GM23338 (cell line): ENCODE results near the gene TREML2. TPM values are rescaled to one million over a fixed set of nuclear protein-coding genes. Genes with fewer than 3 reads are reported as not detected.

Experiments
- ATAC-seq: fragments of 200-7000 bp; cut with Tn5 transposase; 3 replicates; pipeline ENCODE4 v1.9.1; 2020
- DNase-seq: peaks from one replicate; pipeline ENCODE4 v3.0.0-alpha.2; 2015; ENCODE audit warnings: low spot score
- H2AFZ ChIP-seq: fragments of 200-600 bp; sonication (generic); 2 replicates; pipeline ENCODE4 v1.8.0; 2016; ENCODE audit warnings: antibody characterized with exemption, mild to moderate bottlenecking, moderate library complexity
- H3F3A ChIP-seq: fragments of 200-600 bp; sonication (generic); replicated peaks from 2 replicates; pipeline ENCODE4 v1.8.0; 2017; ENCODE audit warnings: antibody characterized with exemption, mixed run types, low read depth
- H3K27ac ChIP-seq: fragments of 200-600 bp; sonication (generic); 2 replicates; pipeline ENCODE4 v1.6.1; 2016; ENCODE audit warnings: low read depth
- H3K27me3 ChIP-seq: fragments of 200-600 bp; sonication (generic); 2 replicates; pipeline ENCODE4 v1.8.0; 2016; ENCODE audit warnings: mild to moderate bottlenecking, mixed run types, moderate library complexity; ENCODE audit not compliant: insufficient read depth
- H3K36me3 ChIP-seq: fragments of 200-600 bp; sonication (generic); 2 replicates; pipeline ENCODE4 v1.8.0; 2016; ENCODE audit warnings: mild to moderate bottlenecking; ENCODE audit not compliant: insufficient read depth
- H3K4me1 ChIP-seq: fragments of 200-600 bp; sonication (generic); 2 replicates; pipeline ENCODE4 v1.8.0; 2016; ENCODE audit warnings: mild to moderate bottlenecking, moderate library complexity; ENCODE audit not compliant: insufficient read depth
- H3K4me2 ChIP-seq: fragments of 200-600 bp; sonication (generic); 2 replicates; pipeline ENCODE4 v1.7.1; 2017; ENCODE audit warnings: mixed run types
- H3K4me3 ChIP-seq: fragments of 200-600 bp; sonication (generic); 2 replicates; pipeline ENCODE4 v1.6.1; 2016; ENCODE audit warnings: mixed run types
- H3K79me2 ChIP-seq: fragments of 200-600 bp; sonication (generic); replicated peaks from 2 replicates; pipeline ENCODE4 v1.8.0; 2017; ENCODE audit warnings: mild to moderate bottlenecking; ENCODE audit not compliant: insufficient read depth
- H3K9me2 ChIP-seq: fragments of 200-600 bp; sonication (generic); 2 replicates; pipeline ENCODE4 v1.8.0; 2017; ENCODE audit not compliant: insufficient read depth
- H4K20me1 ChIP-seq: fragments of 200-600 bp; sonication (generic); replicated peaks from 2 replicates; pipeline ENCODE4 v1.8.0; 2017; ENCODE audit warnings: mild to moderate bottlenecking; ENCODE audit not compliant: insufficient read depth
- H3K27ac Mint-ChIP-seq: 2 replicates; pipeline ENCODE4 v1.8.0; 2020; ENCODE audit warnings: inconsistent platforms, mild to moderate bottlenecking, moderate library complexity, mixed read lengths
- H3K27me3 Mint-ChIP-seq: 3 replicates; pipeline ENCODE4 v1.8.0; 2022; ENCODE audit warnings: low read depth, mild to moderate bottlenecking, moderate library complexity, mixed read lengths, inconsistent platforms; ENCODE audit not compliant: insufficient read depth, poor library complexity
- H3K36me3 Mint-ChIP-seq: 3 replicates; pipeline ENCODE4 v1.8.0; 2021; ENCODE audit warnings: low read depth, mild to moderate bottlenecking, inconsistent platforms, moderate library complexity, mixed read lengths
- H3K4me1 Mint-ChIP-seq: 3 replicates; pipeline ENCODE4 v1.8.0; 2020; ENCODE audit warnings: mild to moderate bottlenecking, inconsistent platforms, mixed read lengths
- H3K4me3 Mint-ChIP-seq: 3 replicates; pipeline ENCODE4 v1.8.0; 2021; ENCODE audit warnings: moderate library complexity, mild to moderate bottlenecking, inconsistent platforms, mixed read lengths
- H3K9me3 Mint-ChIP-seq: 3 replicates; pipeline ENCODE4 v1.8.0; 2020; ENCODE audit warnings: moderate library complexity, mild to moderate bottlenecking, inconsistent platforms, mixed read lengths
- CREB1 ChIP-seq: fragments of 250-450 bp; sonication (Bioruptor Pico); IDR thresholded peaks from 2 replicates; pipeline ENCODE4 v1.5.0; 2020; ENCODE audit warnings: low read depth, mild to moderate bottlenecking, moderate library complexity
- EZH2 ChIP-seq: fragments of 200-600 bp; sonication (generic); IDR thresholded peaks from one replicate; pipeline ENCODE4 v1.8.0; 2017; ENCODE audit warnings: antibody characterized with exemption, mild to moderate bottlenecking, low read depth; ENCODE audit not compliant: unreplicated experiment
- EZH2phosphoT487 ChIP-seq: fragments of 200-600 bp; sonication (generic); IDR thresholded peaks from one replicate; pipeline ENCODE4 v1.8.1; 2018; ENCODE audit warnings: antibody characterized with exemption; ENCODE audit not compliant: unreplicated experiment
- JUNB ChIP-seq: IDR thresholded peaks from one replicate; pipeline ENCODE4 v1.6.1; 2016; ENCODE audit warnings: antibody characterized with exemption; ENCODE audit not compliant: unreplicated experiment
- NANOG ChIP-seq: IDR thresholded peaks from 2 replicates; pipeline ENCODE4 v1.6.1; 2016; ENCODE audit warnings: antibody characterized with exemption, borderline replicate concordance
- POLR2AphosphoS5 ChIP-seq: IDR thresholded peaks from 2 replicates; pipeline ENCODE4 v1.6.1; 2016; ENCODE audit warnings: antibody characterized with exemption, low read depth
- STAT1 ChIP-seq: IDR thresholded peaks from one replicate; pipeline ENCODE4 v1.6.1; 2016; ENCODE audit warnings: antibody characterized with exemption; ENCODE audit not compliant: unreplicated experiment
- ZNF114 ChIP-seq: fragments of 250-450 bp; sonication (Bioruptor Pico); IDR thresholded peaks from 2 replicates; pipeline ENCODE4 v1.5.0; 2020; ENCODE audit warnings: mild to moderate bottlenecking, moderate library complexity
- ZNF331 ChIP-seq: fragments of 250-450 bp; sonication (Bioruptor Pico); IDR thresholded peaks from 2 replicates; pipeline ENCODE4 v1.5.0; 2020; ENCODE audit warnings: low read depth, mild to moderate bottlenecking, moderate library complexity
- polyA plus RNA-seq: library from polyadenylated mRNA; unstranded; fragments of >200 nt; fragmentation: Nextera tagmentation; extraction: Ambion mirVana; gene quantifications from 2 replicates; pipeline ENCODE4 v1.2.1, GENCODE V29; 2016
- total RNA-seq: library from RNA; depleted of rRNA; stranded (reverse); fragments of >200 nt; shearing (Covaris generic); gene quantifications from 2 replicates; pipeline ENCODE4 v1.2.3, GENCODE V29; 2014
- TF ChIP-seq, protein P1 (sequence below), 2 experiments: fragments of 200-600 bp in 1 of 2; sonication (generic) in 1 of 2; conservative IDR thresholded peaks; 2 replicates each; pipeline versions ENCODE4 v1.5.1 to v1.6.1; 2016 to 2017; ENCODE audit warnings: antibody characterized with exemption in 2 of 2, low read depth in 2 of 2, mild to moderate bottlenecking in 2 of 2, moderate library complexity in 1 of 2
- TF ChIP-seq, protein P2 (sequence below): IDR thresholded peaks from 2 replicates; pipeline ENCODE4 v1.6.1; 2016; ENCODE audit warnings: antibody characterized with exemption
- TF ChIP-seq, protein P3 (sequence below): fragments of 250-450 bp; sonication (Bioruptor Pico); IDR thresholded peaks from 2 replicates; pipeline ENCODE4 v1.5.0; 2020; ENCODE audit warnings: mild to moderate bottlenecking, moderate library complexity
- TF ChIP-seq, protein P4 (sequence below): IDR thresholded peaks from one replicate; pipeline ENCODE4 v1.6.1; 2018; ENCODE audit warnings: antibody characterized with exemption; ENCODE audit not compliant: unreplicated experiment

TREML2 gene
- total and polyA plus RNA-seq, 2 experiments from 2014 or later, result 0.07 TPM; not detected in 1

DNA sequence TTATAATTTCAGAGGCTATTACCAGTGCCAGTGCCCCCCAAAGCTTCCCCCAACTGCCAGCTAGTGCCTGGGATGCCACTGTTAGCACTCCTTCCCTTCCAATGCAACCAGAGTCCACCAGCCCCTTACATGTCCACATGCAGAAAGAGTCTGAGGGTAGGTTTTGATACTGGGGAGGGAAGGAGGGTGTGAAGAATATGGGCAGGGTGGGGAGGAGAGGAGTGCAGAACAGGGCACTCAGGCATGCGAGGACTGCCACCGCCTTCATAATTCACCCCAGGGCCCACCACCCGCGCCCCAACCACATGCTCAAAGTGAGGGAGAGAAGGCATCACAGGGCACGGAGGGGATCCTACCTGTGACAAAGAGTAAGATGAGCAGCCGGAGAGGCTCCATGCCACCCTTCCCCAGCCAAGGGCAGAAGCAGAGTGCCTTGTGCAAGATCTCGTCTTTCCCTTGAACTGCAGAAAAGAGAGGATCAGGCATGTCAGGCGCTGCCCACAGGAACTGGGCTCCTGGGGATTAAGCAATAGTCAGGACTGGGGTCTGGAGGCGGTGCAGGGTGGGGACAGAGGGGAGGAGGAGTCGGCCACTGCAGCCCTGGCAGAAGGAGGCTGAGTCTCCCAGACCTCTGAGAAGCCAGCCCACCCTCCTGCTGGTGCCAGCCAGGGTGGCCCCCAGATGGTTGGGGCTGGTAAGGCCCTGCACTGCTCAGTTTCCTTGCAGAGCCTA lies 38.1 kb downstream of the TREML2 start, which contains the start of gene TREM2:
TSS of gene TREM2 (minus strand) at position 430 of the 732 bp plus-strand sequence. CDS start at position 396, 34 bp downstream.
- H3K4me2 ChIP-seq, result no peak within 1 kb of the TSS
- H3K9me3 Mint-ChIP-seq, result no peaks in the 10 kb centered on the region; the same call in 2 of the 3 replicates
- ATAC-seq, result no peak; the same call in 2 of the 3 replicates

More for the DNA sequence above, 38.1 kb downstream of the TREML2 start, which contains the start of gene TREM2:
- Mint-ChIP-seq H3K4me3 (no peak within 1 kb of the TSS), H3K36me3 (no peaks in the 10 kb centered on the region; the same call in 2 of the 3 replicates), H3K27me3 (peaks cover 11% of the 10 kb centered on the region), H3K27ac (no peak within 1 kb of the TSS), H3K4me1 (no peaks in the 10 kb centered on the region; the same call in 2 of the 3 replicates)
- no peak for TF ChIP-seq STAT1
- TF ChIP-seq EZH2, result no peak
- no peak for TF ChIP-seq JUNB
- TF ChIP-seq CREB1 (CRISPR knock-in tag), result no peak
- TF ChIP-seq, protein P1, sequence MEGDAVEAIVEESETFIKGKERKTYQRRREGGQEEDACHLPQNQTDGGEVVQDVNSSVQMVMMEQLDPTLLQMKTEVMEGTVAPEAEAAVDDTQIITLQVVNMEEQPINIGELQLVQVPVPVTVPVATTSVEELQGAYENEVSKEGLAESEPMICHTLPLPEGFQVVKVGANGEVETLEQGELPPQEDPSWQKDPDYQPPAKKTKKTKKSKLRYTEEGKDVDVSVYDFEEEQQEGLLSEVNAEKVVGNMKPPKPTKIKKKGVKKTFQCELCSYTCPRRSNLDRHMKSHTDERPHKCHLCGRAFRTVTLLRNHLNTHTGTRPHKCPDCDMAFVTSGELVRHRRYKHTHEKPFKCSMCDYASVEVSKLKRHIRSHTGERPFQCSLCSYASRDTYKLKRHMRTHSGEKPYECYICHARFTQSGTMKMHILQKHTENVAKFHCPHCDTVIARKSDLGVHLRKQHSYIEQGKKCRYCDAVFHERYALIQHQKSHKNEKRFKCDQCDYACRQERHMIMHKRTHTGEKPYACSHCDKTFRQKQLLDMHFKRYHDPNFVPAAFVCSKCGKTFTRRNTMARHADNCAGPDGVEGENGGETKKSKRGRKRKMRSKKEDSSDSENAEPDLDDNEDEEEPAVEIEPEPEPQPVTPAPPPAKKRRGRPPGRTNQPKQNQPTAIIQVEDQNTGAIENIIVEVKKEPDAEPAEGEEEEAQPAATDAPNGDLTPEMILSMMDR (conservative IDR thresholded peaks at IDR 0.05; ENCODE audit: low read depth in 2 of 2), result no peak
- TF ChIP-seq, protein P2, sequence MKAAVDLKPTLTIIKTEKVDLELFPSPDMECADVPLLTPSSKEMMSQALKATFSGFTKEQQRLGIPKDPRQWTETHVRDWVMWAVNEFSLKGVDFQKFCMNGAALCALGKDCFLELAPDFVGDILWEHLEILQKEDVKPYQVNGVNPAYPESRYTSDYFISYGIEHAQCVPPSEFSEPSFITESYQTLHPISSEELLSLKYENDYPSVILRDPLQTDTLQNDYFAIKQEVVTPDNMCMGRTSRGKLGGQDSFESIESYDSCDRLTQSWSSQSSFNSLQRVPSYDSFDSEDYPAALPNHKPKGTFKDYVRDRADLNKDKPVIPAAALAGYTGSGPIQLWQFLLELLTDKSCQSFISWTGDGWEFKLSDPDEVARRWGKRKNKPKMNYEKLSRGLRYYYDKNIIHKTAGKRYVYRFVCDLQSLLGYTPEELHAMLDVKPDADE, result no peak
- no peak for TF ChIP-seq POLR2AphosphoS5
- TF ChIP-seq ZNF114 (CRISPR knock-in tag), result no peak
- TF ChIP-seq, protein P3, sequence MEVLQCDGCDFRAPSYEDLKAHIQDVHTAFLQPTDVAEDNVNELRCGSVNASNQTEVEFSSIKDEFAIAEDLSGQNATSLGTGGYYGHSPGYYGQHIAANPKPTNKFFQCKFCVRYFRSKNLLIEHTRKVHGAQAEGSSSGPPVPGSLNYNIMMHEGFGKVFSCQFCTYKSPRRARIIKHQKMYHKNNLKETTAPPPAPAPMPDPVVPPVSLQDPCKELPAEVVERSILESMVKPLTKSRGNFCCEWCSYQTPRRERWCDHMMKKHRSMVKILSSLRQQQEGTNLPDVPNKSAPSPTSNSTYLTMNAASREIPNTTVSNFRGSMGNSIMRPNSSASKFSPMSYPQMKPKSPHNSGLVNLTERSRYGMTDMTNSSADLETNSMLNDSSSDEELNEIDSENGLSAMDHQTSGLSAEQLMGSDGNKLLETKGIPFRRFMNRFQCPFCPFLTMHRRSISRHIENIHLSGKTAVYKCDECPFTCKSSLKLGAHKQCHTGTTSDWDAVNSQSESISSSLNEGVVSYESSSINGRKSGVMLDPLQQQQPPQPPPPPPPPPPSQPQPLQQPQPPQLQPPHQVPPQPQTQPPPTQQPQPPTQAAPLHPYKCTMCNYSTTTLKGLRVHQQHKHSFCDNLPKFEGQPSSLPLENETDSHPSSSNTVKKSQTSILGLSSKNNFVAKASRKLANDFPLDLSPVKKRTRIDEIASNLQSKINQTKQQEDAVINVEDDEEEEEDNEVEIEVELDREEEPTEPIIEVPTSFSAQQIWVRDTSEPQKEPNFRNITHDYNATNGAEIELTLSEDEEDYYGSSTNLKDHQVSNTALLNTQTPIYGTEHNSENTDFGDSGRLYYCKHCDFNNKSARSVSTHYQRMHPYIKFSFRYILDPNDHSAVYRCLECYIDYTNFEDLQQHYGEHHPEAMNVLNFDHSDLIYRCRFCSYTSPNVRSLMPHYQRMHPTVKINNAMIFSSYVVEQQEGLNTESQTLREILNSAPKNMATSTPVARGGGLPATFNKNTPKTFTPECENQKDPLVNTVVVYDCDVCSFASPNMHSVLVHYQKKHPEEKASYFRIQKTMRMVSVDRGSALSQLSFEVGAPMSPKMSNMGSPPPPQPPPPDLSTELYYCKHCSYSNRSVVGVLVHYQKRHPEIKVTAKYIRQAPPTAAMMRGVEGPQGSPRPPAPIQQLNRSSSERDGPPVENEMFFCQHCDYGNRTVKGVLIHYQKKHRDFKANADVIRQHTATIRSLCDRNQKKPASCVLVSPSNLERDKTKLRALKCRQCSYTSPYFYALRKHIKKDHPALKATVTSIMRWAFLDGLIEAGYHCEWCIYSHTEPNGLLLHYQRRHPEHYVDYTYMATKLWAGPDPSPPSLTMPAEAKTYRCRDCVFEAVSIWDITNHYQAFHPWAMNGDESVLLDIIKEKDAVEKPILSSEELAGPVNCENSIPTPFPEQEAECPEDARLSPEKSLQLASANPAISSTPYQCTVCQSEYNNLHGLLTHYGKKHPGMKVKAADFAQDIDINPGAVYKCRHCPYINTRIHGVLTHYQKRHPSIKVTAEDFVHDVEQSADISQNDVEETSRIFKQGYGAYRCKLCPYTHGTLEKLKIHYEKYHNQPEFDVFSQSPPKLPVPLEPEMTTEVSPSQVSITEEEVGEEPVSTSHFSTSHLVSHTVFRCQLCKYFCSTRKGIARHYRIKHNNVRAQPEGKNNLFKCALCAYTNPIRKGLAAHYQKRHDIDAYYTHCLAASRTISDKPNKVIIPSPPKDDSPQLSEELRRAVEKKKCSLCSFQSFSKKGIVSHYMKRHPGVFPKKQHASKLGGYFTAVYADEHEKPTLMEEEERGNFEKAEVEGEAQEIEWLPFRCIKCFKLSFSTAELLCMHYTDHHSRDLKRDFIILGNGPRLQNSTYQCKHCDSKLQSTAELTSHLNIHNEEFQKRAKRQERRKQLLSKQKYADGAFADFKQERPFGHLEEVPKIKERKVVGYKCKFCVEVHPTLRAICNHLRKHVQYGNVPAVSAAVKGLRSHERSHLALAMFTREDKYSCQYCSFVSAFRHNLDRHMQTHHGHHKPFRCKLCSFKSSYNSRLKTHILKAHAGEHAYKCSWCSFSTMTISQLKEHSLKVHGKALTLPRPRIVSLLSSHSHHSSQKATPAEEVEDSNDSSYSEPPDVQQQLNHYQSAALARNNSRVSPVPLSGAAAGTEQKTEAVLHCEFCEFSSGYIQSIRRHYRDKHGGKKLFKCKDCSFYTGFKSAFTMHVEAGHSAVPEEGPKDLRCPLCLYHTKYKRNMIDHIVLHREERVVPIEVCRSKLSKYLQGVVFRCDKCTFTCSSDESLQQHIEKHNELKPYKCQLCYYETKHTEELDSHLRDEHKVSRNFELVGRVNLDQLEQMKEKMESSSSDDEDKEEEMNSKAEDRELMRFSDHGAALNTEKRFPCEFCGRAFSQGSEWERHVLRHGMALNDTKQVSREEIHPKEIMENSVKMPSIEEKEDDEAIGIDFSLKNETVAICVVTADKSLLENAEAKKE (CRISPR knock-in tag), result no peak
- TF ChIP-seq NANOG, result no peak
- TF ChIP-seq, protein P4, sequence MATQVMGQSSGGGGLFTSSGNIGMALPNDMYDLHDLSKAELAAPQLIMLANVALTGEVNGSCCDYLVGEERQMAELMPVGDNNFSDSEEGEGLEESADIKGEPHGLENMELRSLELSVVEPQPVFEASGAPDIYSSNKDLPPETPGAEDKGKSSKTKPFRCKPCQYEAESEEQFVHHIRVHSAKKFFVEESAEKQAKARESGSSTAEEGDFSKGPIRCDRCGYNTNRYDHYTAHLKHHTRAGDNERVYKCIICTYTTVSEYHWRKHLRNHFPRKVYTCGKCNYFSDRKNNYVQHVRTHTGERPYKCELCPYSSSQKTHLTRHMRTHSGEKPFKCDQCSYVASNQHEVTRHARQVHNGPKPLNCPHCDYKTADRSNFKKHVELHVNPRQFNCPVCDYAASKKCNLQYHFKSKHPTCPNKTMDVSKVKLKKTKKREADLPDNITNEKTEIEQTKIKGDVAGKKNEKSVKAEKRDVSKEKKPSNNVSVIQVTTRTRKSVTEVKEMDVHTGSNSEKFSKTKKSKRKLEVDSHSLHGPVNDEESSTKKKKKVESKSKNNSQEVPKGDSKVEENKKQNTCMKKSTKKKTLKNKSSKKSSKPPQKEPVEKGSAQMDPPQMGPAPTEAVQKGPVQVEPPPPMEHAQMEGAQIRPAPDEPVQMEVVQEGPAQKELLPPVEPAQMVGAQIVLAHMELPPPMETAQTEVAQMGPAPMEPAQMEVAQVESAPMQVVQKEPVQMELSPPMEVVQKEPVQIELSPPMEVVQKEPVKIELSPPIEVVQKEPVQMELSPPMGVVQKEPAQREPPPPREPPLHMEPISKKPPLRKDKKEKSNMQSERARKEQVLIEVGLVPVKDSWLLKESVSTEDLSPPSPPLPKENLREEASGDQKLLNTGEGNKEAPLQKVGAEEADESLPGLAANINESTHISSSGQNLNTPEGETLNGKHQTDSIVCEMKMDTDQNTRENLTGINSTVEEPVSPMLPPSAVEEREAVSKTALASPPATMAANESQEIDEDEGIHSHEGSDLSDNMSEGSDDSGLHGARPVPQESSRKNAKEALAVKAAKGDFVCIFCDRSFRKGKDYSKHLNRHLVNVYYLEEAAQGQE, result no peak
- no peak for TF ChIP-seq ZNF331 (CRISPR knock-in tag)
- TF ChIP-seq EZH2phosphoT487, result no peak
- no peak within 1 kb of the TSS for H2AFZ ChIP-seq
- DNase-seq, result no peak
- no peaks in the 10 kb centered on the region for H3K79me2 ChIP-seq
- no peaks in the 10 kb centered on the region for H3F3A ChIP-seq
- H3K9me2 ChIP-seq, result peaks cover 8% of the 10 kb centered on the region; the same call in 1 of the 2 replicates
- no peaks in the 10 kb centered on the region for H3K27me3 ChIP-seq
- H3K36me3 ChIP-seq, result no peaks in the 10 kb centered on the region
- H3K4me3 ChIP-seq, result no peak within 1 kb of the TSS
- no peaks in the 10 kb centered on the region for H3K4me1 ChIP-seq
- H4K20me1 ChIP-seq, result no peaks in the 10 kb centered on the region
- H3K27ac ChIP-seq, result no peak within 1 kb of the TSS
